ENCODE results near the gene DNM1.
"Not testable (repeated sequence)": the region's sequence is repeated elsewhere in the genome, so short reads cannot be mapped to it uniquely, and the experiment has no call there.

DNM1 gene

DNA sequence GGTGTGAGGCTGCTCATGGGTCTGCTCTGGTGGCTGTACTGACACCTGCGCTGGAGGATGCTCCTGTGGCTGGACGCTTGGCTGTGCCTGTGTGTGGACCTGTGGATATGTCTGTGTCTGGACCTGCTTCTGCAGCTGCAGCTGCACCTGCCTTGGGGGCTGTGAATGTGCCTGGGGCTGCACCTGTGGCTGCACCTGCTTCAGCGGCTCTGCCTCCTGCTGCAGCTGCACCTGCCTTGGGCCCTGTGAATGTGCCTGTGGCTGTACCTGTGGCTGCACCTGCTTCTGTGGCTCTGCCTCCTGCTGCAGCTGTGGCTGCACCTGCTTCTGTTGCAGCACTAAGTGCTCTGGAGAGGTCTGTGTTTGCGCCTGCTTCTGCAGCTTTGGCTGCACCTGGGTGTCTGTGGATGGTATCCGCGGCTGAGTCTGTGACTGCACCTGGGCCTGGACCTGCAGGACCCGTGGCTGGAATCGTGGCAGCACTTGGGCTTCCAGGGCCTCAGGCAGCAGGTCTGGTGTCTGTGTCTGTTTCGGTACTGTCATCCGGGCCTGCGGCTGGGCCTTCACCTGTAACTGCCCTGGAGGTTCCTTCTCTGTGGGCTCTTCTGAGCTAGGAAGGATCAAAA is 24.3 kb upstream of the DNM1 start:
- DNase-seq (ENCODE audit: low read depth in 3 of 3), result no peak

GRCh38 chr9:128180001-128180400 is 23.2 kb upstream of the DNM1 start:
- no peak for DNase-seq (ENCODE audit: low read depth in 3 of 3)

DNA sequence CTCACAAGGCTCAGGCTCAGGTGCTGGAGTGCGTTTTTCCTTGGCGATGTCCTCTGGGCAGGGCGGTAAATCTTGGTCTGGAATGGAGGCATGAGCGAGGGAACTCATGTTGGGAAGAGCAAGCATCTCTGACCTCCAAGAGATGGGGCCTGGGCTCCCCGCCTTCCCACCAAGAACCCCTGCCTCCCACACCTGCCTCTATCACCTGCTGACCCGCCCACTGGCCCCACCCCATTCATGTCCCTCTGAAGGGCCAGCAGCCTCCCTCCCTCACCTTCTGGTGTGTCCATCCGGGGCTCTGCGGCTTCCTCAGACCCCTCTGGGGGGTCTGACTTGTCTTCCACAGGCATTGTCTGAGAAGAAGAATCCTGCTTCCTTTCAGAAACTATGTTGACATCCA is 22.7 kb upstream of the DNM1 start:
- DNase-seq (ENCODE audit: low read depth in 3 of 3), result no peak

- not testable (repeated sequence) for DNase-seq (ENCODE audit: low read depth in 3 of 3)
Measured at GRCh38 chr9:128181480-128181879, 21.7 kb upstream of the DNM1 start.

DNA sequence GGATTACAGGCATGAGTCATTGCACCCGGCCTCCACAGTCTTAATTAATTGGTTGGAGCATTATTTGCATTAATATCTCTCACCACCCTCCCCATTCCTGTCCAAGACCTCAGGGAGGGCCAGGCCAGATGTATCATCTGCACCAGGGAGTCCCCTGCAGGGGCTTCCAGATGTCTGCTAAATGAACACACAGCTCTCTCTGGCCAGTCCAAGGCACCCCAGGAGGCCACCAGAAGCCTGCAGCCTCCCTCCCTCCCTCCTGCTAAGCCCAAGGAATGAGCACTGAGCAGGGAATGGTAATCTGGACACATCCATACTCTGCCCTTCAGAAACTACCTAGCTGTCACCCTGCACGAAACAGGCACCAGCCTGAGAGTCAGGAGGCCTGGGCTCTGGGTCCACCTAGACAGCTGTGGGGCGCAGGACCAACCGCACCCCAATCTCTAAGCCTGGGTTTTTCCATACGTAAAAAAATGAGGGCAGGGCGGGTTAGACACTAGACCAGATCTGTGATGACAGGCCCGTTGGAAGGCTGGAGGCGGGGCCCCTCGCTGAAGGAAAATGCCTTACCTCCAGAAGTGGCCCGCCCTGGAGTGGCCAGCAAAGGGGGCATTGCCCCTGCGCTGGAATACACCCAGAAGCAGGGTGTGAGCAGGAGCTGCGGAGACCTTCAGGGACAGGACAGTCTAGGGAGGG is 20.1 kb upstream of the DNM1 start:
- no peak for DNase-seq (ENCODE audit: low read depth in 3 of 3)

DNA sequence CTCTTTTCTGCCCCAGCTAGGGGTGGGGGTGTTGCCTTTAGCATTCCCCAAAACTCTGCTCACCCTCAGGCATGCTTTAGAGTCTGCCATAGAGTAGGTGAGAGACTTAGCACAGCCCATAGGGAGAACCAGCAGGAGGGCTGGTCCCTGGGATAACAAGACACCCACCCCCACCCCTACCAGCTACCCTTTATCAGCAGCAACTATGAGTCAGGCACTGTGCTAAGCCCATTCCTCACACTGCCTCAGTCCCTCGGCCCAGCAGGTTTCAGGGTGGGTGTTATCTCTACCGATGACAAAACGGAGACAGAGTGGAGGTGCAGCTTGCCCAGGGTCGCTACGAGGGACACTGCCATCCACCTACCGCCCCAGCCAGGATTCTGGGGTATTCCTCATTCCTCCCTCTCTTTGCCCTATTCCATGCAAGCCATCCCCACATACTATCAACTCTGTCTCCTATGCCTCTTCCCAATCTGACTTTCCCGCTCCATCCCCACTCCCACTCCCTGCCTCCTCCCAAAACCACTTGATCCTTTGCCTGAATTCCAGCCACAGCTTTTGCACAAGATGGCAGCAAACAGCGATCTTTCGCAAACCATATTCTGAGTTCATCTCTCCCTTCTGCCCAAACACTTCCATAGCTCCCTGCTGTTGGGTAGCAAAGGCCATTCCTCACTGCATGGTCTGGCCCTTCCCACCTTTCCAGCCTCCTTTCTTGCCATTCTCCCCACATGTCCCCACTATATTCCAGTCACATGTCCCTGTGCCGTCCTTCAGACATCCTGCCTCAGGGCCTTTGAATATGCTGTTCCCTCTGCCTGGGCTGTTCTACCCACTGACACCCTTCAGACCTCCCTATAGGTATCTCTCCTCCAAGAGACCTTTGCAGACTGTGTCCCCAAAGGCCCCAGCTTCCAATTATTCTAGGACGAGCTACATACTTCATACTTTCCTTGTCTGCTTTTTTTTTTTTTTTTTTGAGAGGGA is 16.9 kb upstream of the DNM1 start:
- DNase-seq (ENCODE audit: low read depth in 3 of 3), result no peak

- DNase-seq (ENCODE audit: low read depth in 3 of 3), result no peak
Measured at GRCh38 chr9:128187361-128187760, 15.8 kb upstream of the DNM1 start.

DNA sequence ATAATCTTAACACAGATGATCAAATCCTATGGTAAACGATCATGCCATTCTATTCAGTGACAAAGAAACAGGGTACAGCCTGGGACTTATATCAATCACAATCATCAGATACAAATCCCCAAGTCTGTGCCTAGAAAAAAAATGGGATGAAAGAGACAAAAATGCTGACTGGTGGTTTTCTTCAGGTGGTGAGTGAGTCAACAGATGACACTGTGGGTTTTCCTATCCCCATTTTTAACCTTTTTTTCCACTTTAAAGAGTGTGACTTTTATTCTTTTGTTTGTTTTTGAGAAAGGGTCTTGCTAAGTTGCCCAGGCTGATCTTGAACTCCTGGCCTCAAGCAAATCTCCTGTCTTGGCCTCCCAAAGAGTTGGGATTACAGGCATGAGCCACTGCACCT is 15.0 kb upstream of the DNM1 start:
- no peak for DNase-seq (ENCODE audit: low read depth in 3 of 3)

- DNase-seq (ENCODE audit: low read depth in 3 of 3), result no peak
Measured at GRCh38 chr9:128190013-128190412, 13.2 kb upstream of the DNM1 start.

DNA sequence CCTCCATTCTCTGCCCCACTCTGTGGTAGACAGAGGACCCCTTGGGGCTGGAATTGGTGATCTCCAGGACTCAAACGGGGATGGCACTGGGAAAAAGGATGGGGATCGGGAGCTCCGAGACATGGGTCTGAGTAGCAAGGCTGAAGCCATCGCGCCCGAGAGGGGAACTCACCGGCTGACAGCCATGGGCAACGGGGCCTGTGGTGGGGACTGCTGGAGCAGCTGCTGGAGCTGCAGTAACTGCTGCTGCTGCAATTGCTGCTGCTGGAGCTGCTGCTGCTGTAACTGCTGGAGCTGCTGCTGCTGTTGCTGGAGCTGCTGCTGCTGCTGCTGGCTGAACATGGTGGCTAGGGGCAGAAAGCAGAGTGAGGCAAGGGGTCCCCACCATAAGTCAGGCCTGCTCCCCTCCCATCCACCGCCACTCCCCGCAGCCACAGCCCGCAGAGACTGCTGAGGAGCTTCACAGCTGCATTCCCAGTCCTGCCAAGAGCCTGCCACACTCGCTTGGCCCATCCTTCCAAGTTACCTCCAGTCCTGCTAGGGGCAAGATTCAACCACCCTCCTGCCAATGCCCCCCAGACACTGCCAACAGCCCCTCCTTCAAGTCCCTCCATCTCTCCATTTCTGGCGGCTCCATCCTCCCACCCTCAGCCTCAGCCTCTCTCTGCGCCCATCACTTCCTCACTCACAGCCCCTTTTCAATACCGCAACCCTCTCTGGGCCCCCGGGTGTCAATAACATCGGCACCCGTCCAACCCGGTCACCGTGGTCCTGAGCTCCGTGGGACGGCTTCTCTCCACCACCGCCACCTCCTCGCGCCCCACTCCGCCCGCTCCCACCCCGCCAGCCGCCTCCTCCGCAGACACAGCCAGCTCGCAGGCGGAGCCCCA is 12.4 kb upstream of the DNM1 start:
- DNase-seq (ENCODE audit: low read depth in 3 of 3), result peak in 1 of 3 experiments; percentile 6

GRCh38 chr9:128191406-128192046 is 11.7 kb upstream of the DNM1 start, which contains the start of gene CIZ1:
CIZ1 (minus strand) TSS chr9:128191572; CDS start chr9:128190857, 715 bp downstream.
- peak; percentile 43 to 74 (median 56) for DNase-seq (ENCODE audit: low read depth in 3 of 3)

- DNase-seq (ENCODE audit: low read depth in 3 of 3), result peak in 1 of 3 experiments; percentile 46
Measured at GRCh38 chr9:128192601-128193371, 10.4 kb upstream of the DNM1 start.

DNA sequence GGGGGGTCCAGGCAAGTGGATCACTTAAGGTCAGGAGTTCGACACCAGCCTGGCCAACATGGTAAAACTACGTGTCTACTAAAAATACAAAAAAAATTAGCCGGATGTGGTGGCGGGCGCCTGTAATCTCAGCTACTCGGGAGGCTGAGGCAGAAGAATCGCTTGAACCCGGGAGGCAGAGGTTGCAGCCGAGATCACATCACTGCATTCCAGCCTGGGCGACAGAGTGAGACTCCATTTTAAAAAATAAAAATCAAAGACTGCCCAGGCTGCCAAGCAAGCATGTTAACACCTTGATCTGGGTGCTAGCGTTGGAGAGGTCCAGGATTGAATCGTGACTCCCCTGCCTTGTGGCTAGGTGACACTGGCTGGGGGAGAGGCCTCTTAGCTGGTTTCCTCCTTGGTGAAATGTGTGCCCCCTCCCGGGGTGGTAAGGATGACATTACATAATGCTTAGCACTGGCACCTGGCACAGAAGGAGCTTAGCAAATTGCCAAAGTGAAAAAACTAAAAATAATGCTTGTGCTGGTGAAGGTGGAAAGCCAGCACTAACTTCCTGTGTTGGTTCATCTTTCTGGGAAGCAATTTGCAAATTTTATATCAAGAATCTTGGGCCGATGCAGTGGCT is 9.6 kb upstream of the DNM1 start:
- no peak for DNase-seq (ENCODE audit: low read depth in 3 of 3)

DNA sequence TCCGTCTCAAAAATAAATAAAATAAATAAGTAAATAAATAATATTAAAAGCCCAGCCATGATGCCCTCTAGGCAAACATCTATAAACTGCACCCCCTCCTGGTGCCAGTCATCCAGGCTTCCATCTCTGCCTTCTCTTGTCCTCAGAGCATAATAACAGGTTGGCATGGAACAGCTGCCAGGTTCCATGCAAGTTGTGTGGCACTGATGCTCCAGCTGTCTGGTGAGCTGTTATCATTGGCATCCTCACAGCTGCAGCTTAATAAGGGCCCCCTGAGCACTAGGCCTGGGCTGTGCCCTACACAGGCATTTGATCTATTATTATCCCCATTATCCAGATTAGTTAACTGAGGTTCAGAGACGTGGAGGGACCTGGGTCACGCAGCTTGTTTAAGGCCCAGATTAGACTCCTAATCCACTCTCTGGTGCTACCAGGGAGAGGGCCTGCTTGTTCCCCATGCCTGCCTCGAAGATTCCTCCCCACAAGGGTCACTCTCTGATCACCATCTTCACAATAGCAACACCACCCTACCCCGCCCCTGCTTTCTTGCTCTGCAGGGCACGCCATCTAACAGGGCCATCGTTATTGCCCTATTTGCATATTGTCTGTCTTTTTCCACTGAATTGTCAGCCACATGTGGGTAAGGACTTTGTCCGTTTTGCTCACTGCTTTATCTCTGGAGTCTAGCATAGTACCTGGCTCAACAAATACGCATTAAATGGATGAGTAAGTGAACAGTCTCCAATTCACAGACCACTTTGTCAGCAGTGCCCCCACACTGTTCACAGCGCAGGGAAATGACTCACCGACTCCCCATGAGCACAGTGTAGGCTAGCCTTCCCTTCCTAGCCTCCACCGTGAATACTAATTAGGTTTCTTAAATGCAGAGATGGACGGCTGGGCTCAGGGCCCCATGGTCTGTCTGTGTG is 1.5 kb upstream of the DNM1 start:
- no peak for DNase-seq (ENCODE audit: low read depth in 3 of 3)

- no peak for DNase-seq (ENCODE audit: low read depth in 3 of 3)
Measured at GRCh38 chr9:128202648-128203023, 543 bp upstream of the DNM1 start.

GRCh38 chr9:128203707-128204551 is 750 bp downstream of the DNM1 start:
- DNase-seq (ENCODE audit: low read depth in 3 of 3), result no peak

DNA sequence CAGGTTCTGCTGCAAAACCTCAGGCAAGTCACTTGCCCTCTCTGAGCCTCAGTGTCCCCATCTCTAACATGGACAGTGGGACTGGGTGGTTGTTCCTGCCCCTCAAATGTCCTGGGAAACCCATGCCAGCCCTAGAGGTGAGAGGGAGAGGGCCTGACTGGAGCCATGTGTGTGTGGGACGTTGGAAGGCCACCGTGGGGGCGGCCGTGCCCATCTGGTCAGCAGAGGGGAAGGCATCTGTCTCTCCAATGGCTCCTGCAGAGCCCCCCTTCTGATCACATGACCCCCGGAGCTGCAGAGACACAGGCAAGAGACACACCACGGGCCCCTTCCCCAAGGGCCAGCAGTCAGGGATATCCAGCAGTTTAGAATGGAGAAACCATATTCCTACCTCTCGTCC is 1.7 kb downstream of the DNM1 start:
- DNase-seq (ENCODE audit: low read depth in 3 of 3), result no peak
